Thyroid gland (tissue), 4 donors: Measurements from ENCODE around the gene PIN1. TPM values are rescaled to one million over a fixed set of nuclear protein-coding genes. Genes with fewer than 3 reads are reported as not detected.

Experiments
- DNase-seq, 2 donors: peaks; one replicate each; pipeline ENCODE4 v3.0.0-alpha.2; 2019
- H3K27ac ChIP-seq, 3 donors: fragments of 200-600 bp; sonication (generic); 1 replicate in 2 of 3; 2 replicates in 1 of 3; pipeline ENCODE4 v1.5.1; 2016 to 2019; ENCODE audit warnings: mild to moderate bottlenecking in 1 of 3, moderate library complexity in 1 of 3
- H3K27me3 ChIP-seq: fragments of 200-600 bp; sonication (generic); one replicate; pipeline ENCODE4 v1.5.1; 2019
- H3K36me3 ChIP-seq, 2 donors: fragments of 200-600 bp; sonication (generic); one replicate each; pipeline ENCODE4 v1.5.1; 2016 to 2019
- H3K4me1 ChIP-seq, 2 donors: fragments of 200-600 bp; sonication (generic); one replicate each; pipeline ENCODE4 v1.5.1; 2017 to 2019
- H3K4me3 ChIP-seq, 3 donors: fragments of 200-600 bp; sonication (generic); replicated peaks in 1 of 3; 1 replicate in 2 of 3; 2 replicates in 1 of 3; pipeline ENCODE4 v1.5.1; 2016; ENCODE audit warnings: mild to moderate bottlenecking in 1 of 3
- H3K9me3 ChIP-seq: fragments of 200-600 bp; sonication (generic); one replicate; pipeline ENCODE4 v1.5.1; 2017
- POLR2A ChIP-seq, 2 donors: fragments of 450-650 bp; IDR thresholded peaks; one replicate each; pipeline ENCODE4 v1.6.1; 2017; ENCODE audit warnings: antibody characterized with exemption in 2 of 2, mild to moderate bottlenecking in 2 of 2, moderate library complexity in 1 of 2
- WGBS, 2 donors: methylation state at CpG; one replicate each; pipeline ENCODE4 v1.1.5; 2017; 5-methylcytosine and 5-hydroxymethylcytosine counted together
- intact Hi-C: fragments of 100-400 bp; cut with DNase I; formaldehyde crosslinking; loops from one replicate; pipeline ENCODE4 v1.15.1; 2023
- small RNA-seq: library from RNA; depleted of rRNA; stranded (forward); fragments of <200 nt; gene quantifications from one replicate; pipeline ENCODE3, GENCODE V24; 2016
- total RNA-seq, 4 donors: library from RNA; depleted of rRNA; stranded (reverse); fragments of >200 nt; gene quantifications; one replicate each; pipeline ENCODE4 v1.2.3, GENCODE V29; 2016
- TF ChIP-seq, protein P1 (sequence below), 6 experiments: fragments of 200-600 bp in 3 of 6; fragments of 450-650 bp in 3 of 6; sonication (generic) in 3 of 6; IDR thresholded peaks; one replicate each; pipeline ENCODE4 v1.5.1; 2016 to 2019; ENCODE audit warnings: antibody characterized with exemption in 6 of 6, mild to moderate bottlenecking in 2 of 6, inconsistent platforms in 1 of 6, moderate library complexity in 1 of 6

PIN1 gene
- total RNA-seq, 4 donors from 2014 or later, result 50.0 to 98.0 (median 72.3) TPM

DNA sequence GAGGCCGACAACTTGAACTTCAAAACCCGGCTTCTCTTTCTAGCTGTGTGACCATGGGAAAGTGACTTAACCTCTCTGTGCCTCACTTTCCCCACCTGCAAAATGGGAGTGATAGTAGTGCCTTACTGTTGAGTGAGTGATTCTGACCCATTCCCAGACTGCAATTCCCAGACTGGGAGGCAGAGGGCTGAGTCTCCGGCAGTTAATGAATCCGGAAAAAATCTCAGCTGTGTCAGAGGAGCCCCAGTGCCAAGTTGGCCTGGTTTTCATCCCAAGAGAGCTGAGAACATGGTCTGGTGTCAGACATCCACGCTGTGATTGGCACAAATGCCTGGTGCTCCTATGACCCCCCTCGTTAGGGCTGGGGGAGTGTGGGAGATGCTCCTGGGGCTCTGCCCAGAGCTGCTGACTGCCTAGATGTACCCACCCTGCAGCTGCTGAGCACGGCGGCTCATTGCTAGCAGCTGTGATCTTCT, 50.0 kb downstream of the PIN1 start:
- TF ChIP-seq, protein P1, sequence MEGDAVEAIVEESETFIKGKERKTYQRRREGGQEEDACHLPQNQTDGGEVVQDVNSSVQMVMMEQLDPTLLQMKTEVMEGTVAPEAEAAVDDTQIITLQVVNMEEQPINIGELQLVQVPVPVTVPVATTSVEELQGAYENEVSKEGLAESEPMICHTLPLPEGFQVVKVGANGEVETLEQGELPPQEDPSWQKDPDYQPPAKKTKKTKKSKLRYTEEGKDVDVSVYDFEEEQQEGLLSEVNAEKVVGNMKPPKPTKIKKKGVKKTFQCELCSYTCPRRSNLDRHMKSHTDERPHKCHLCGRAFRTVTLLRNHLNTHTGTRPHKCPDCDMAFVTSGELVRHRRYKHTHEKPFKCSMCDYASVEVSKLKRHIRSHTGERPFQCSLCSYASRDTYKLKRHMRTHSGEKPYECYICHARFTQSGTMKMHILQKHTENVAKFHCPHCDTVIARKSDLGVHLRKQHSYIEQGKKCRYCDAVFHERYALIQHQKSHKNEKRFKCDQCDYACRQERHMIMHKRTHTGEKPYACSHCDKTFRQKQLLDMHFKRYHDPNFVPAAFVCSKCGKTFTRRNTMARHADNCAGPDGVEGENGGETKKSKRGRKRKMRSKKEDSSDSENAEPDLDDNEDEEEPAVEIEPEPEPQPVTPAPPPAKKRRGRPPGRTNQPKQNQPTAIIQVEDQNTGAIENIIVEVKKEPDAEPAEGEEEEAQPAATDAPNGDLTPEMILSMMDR (IDR thresholded peaks at IDR 0.05), result no peak
- TF ChIP-seq POLR2A (IDR thresholded peaks at IDR 0.05), result no peak

DNA sequence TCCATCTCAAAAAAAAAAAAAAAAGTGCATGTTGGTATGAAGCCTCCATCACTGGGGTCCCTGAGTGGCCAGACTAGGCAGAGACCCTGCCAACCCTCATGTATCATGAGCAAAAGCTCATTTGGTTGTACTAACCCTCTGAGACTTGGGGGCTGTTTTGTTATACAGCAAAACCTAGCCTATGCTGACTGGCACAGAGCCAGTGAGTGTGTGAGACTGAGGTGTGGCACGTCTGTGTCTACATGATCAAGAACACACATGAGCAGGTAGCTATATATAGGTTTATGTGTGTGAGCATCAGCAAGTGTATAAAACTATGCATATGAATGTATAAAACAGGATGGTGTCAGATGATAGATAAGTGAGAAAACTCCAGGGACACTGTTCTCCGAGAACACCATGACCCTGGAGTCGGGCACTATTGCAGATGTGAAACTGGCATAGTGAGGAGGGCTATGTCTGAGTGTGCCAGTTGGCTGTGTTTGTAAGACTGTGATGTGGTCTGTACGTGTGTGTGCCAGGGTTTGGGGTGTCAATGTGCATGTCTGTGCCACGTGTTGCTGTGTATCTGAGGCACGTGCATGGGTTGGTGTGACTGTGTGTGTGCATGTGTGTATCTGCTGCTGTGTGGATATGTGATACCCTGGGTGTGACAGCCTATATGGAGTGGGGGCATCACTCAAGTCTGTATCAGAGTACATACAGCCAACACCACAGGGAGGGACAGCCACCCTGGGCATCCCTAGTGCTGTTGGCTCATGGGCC, 56.7 kb downstream of the PIN1 start:
- DNase-seq, result no peak
- Histone ChIP-seq H3K27me3 (no peaks in the 10 kb centered on the region), H3K27ac (no peak overlapping the region), H3K9me3 (no peaks in the 10 kb centered on the region), H3K4me3 (no peak overlapping the region), H3K4me1 (no peaks in the 10 kb centered on the region), H3K36me3 (no peaks in the 10 kb centered on the region)
- WGBS, 2 donors, result 64 to 76% methylated on average over 6 of the region's 6 CpGs
- intact Hi-C loops, result no loop called here
- TF ChIP-seq, protein P1 (IDR thresholded peaks at IDR 0.05), result no peak
- no peak for TF ChIP-seq POLR2A (IDR thresholded peaks at IDR 0.05)

More for the DNA sequence above, 50.0 kb downstream of the PIN1 start:
- no peaks in the 10 kb centered on the region for H3K27me3 ChIP-seq
- H3K4me1 ChIP-seq, result no peaks in the 10 kb centered on the region
- intact Hi-C loops, result no loop called here
- no peak overlapping the region for H3K27ac ChIP-seq
- WGBS, 2 donors, result 58 to 67% methylated on average over 4 to 7 of the region's 8 CpGs
- no peaks in the 10 kb centered on the region for H3K9me3 ChIP-seq
- no peak overlapping the region for H3K4me3 ChIP-seq
- H3K36me3 ChIP-seq, result no peaks in the 10 kb centered on the region
- DNase-seq, result no peak

Small RNA genes within 50 kb of the gene (small RNA-seq; reads per million reads assigned to genes)
- not detected for gene RF00156

Other genes with a start within 250 kb of the PIN1 start
- gene ZNF561, start 214.1 kb upstream of the PIN1 start, total RNA-seq, result 10 to 100 TPM; 35.3 to 40.7 (median 39.3) TPM
- 10 to 100 TPM; 27.6 to 38.7 (median 29.8) TPM for gene ZNF562, start 160.2 kb upstream of the PIN1 start, total RNA-seq
- gene ZNF846, start 66.6 kb upstream of the PIN1 start, total RNA-seq, result 10 to 100 TPM; 12.1 to 24.4 (median 19.3) TPM
- 10 to 100 TPM; 16.7 to 37.1 (median 20.7) TPM for gene FBXL12, start 16.2 kb upstream of the PIN1 start, total RNA-seq
- 100 to 1,000 TPM; 141 to 743 (median 475) TPM for gene UBL5, start 7.4 kb upstream of the PIN1 start, total RNA-seq
- 10 to 100 TPM; 19.5 to 42.7 (median 37.8) TPM for gene OLFM2, start 101.2 kb downstream of the PIN1 start, total RNA-seq
- 10 to 100 TPM in 1 of 4 donors, 1 to 10 TPM in 3; 2.0 to 10.1 (median 5.3) TPM for gene COL5A3, start 175.2 kb downstream of the PIN1 start, total RNA-seq
- gene RDH8, start 178.2 kb downstream of the PIN1 start, total RNA-seq, result not detected